Cerebellar nuclear complex (tissue), 1 donor: Measurements from ENCODE around the gene NPBWR2.
"Not testable (repeated sequence)": the region's sequence is repeated elsewhere in the genome, so short reads cannot be mapped to it uniquely, and the experiment has no call there.

Source experiments
- DNase-seq, 2 experiments: peaks; one replicate each; lab custom pipeline; 2025; lab: John Stamatoyannopoulos, UW

NPBWR2 gene

DNA sequence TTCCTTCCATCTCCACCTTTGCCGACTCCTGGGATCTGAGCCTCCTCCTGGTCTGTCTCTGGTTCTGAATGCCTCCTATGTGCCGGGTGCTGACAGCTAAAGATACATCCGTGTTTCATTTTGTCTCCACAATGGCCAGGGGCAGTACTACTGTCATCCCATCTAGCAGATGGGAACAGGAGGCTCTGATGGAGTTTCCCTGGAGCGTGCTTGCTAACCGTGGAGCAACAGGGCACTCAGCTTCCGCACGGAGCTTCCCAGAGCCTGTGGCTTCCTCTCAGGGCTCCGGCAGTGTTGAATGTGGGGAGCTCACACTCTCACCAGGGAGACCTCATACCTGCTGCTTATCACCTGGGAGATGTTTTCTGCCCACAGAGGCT, 11.9 kb upstream of the NPBWR2 start:
- DNase-seq: no peak

DNA sequence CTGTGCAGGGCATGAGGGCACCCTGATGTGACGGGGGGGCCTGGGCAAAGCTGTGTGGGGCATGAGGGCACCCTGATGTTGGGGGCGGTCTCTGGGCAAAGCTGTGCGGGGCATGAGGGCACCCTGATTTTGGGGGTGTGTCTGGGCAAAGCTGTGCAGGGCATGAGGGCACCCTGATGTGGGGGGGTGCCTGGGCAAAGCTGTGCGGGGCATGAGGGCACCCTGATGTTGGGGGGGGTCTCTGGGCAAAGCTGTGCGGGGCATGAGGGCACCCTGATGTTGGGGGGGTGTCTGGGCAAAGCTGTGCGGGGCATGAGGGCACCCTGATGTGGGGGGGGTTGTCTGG, 10.0 kb upstream of the NPBWR2 start:
- not testable (repeated sequence) for DNase-seq

DNA sequence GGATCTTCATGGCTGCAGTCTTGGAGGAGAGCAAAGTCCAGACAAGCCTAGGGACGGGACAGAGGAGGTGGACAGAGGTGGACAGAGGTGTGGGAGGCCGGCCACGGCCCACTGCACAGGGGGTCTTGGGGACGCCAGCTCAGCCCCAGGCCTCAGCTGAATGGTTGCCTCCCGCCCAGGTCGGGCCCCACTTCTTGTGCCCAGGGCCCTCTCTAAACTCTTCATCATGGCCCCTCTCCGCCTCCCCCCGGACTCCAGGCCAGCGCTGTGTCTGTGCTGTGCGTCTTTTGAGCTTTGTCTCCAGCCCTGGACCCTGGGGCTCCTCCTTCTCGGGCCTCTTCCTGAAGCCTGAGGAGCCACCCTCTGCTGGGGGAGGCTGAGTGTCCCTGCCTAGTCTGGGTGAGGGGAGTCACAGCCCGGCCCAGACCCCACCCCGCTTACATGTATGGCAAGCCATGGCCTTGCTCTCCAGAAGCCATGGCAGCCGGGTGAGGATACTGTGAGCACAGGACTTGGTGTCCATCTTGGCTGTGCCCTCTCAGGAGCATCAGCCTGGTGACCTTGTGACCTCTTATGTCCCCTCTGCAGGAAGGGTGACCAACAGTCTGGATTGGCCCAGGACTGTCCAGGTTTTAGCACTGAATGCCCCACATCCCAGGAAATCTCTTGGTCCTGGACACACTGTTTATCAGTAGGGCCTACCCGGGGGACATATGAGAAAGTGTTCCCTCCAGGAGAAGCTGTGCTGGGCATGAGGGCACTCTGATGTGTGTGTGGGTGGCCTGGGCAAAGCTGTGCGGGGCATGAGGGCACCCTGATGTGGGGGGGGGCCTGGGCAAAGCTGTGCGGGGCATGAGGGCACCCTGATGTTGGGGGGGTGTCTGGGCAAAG, 9.4 kb upstream of the NPBWR2 start:
- no peak for DNase-seq

DNA sequence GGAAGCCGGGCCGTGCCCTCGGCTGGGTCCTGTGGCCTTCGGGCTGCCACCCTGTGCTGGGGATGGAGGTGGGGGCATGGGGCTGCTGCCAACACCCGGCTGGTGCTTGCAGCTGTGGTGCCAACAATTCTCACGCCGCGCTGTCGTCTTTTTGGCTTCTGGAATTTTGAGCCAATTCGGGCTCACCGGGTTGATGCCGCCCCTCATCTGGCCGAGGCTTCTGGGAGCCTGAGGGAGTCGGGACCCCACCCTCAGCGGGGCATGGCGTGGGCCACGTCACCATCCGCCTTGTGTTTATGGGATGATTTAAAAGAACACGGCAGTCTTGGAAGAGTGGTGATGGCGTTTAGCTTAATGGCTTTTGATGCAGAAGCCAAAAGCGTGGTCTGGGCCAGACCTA, 8.7 kb upstream of the NPBWR2 start:
- no peak for DNase-seq

DNA sequence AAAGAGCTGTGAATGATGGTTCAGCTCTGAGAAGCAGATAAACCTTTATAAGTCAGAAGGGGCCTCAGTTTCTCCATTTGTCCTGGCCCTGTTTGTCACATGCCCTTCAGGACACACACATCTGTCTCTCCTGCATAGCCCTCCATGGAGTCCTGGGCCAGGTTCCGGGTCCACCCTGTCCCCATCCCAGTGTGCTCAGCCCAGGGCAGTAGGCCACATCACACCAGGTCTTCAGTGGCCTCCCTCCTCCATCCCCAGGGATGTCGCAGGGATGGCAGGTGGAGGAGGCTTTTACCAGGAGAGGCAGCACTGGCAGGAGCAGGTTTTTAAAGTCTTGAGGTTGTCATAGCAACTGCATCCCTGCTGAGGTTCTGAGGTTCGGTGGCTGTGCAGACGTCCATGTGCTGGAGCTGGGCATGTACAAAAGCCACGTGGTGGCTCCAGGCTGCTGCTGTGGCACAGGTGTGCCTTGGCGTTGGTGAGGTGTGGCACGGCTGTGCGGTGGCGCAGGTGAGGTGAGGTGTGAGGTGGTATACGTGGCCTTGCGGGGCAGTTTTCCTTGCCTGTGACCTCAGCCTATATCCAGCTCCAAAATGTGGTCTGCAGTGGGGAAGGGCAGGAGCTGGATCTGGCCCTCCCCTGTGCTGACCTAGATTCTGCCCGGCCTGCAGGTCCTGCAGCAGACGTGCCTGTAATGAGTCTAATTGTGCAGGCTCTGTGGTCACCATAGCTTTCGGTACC, 8.0 kb upstream of the NPBWR2 start:
- DNase-seq: peak; percentile 55 to 83

DNA sequence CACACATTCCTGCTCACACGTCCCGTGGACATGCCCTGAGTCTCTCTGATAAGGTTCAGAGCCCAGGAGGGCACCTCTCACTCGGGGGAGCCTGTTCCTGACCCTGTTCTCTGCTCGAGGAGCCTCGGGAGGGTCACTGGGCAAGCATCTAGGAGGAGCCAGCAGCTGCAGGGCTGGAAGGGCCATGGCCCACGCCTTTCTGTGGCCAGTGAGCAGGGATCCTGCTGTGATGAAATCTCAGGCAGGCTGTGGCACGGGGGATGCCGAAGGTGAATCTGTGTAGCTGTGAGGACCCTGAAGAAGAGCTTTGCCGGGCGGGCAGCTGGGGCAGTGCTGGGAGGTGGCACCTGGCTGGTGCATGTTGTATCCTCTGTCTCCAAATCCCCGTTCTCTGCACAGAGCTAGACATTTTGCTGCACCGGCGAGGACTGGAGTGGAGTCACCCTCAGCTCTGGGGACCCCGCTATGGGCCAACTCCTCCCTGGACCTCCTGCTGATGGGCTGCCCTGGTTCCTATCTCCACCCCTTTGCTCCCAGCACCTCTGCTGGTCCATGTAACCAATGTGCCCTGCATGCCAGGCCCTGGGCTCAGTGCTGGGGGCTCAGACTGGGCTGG, 7.1 kb upstream of the NPBWR2 start:
- no peak for DNase-seq

DNA sequence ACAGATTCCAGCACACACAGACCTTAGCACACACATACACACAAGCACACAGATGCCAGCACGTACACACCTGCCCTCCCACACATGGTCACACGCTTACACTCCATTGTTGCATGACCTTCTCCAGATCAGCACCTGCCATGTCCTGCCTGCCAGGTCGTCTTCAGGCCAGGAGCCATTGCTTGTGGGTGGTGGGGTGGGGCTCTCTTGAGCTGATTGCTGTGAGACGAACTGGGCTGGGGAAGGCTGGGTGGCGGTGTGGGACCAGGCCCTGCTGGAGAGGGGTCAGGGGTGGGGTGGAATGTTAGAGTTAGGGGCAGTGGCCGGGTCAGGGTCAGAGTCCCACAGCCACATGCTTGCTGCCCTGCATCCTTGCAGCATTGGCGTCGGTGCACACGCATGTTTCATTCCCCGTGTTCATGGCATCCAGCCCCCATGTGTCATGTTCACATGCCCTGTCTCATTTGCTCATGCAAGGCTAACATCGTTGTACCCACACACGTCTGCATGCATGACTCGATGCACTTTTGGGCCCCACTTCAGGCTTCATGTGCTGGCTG, 6.5 kb upstream of the NPBWR2 start:
- no peak for DNase-seq

DNA sequence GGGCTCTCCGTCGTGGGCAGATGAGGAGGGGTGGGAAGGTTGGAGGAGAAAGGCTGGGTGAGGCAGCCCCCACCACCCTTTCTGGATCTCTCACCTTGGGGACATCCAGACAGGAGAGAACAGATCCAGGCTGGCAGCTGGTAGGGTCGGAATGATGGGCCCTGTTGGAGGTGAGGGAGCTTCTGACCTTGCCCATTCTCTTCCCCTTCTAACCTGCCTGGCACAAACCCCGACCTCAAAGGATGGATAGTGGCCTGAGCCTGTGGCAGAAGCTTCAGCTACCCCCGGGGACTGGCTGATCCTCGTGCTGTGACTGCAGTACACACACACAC, 6.0 kb upstream of the NPBWR2 start:
- DNase-seq: no peak

DNA sequence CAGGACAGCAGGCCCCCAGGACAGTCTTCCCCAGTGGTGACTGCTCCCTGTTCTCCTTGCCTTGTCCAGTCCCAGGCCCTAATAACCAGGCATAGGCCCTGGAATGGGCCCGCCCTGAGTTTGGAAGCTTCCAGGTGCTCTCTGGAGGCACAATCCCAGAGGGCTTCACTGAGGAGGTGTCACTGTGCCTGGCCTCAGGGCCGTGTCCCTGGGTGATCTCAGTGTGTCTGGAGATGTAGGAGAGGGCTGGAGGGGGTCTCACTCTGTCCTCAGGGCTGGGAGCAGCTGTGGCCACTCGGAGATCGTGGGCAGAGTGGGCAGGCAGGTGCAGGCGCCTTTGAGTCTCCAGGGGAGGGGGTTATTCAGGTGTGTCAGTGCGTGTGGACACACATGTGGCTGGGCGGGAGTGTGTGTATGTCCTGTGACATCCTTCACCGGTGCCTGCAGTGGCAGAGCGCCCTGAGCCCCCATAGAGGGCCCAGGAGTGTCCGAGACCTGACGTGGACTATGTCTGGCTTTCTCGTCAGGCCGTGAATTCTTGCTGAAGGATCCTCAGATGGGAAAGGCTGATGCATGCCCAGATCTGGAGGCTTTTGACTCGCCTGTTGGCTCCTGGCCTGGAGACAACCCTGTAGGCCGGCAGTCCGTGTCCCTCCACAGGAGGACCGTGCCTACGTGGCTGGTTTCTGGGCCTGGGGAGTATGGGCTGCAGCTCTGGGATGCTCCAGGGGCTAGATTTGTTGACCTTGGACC, 5.5 kb upstream of the NPBWR2 start:
- DNase-seq: no peak

DNA sequence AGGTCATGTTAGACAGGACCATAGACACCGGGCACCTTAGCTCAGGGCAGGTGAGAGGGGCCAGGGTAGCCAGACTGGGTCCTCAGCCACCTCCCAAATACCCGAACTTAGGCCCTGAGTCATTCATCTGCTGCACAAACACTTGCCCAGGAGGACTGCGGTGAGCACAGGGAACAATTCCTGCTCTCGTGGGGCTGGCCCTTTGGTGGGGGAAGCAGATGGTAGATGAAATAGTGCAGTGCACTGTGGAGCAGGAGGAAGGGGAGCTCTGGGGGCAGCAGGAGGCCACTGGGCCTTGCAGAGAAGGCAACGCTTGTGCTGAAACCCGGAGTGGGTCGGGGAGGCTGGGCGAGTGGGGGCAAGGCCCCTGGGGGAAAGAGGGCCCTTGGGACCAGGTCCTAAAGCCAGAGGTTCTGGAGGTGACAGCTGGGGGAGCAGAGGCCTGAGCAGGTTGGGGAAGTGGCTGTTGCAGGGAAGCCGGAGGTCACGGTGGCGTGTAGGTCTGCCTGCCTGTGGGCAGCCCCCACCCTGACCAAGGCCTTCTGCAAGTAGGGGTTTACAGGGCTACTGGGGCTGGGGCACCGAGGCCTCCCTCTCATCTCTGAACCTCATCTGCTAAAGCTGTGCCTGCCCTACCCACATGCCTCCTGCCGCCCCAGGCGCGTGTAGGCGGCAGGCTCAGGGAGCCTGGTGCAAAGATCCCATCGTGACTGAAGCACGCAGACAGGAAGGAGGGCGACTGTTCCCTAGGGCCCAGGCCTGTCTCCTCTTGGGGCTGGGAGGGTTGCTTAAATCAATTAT, 4.7 kb upstream of the NPBWR2 start:
- DNase-seq: no peak

DNA sequence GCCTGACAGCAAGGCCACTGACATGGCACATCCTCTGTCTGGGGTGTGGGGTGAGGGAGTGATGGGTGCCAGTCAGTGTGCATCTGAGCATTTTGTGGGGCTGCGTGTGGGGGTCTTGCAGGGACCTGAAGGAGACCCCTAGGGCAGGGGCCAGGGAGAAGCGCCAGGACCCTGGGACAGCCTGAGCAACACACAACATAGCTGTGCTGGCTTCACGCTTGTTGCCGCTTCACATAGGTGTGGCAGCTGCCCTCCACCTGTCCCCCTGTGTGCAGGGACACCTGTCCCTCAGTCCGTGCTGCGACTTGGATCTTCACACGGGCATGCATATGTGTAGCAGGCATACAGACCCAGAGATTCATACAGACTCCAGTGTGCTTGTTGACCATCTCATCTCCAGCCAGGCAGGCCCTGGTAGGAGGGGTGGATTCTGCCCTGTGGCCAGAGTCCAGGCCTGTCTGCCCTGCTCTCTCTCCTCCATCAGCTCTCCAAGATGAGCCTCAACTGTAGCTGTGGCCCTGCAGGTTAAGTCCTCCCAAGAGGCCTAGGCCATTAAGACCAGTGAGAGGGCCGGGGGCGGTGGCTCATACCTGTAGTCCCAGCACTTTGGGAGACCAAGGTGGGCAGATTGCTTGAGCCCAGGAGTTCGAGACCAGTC, 3.2 kb upstream of the NPBWR2 start:
- no peak for DNase-seq

DNA sequence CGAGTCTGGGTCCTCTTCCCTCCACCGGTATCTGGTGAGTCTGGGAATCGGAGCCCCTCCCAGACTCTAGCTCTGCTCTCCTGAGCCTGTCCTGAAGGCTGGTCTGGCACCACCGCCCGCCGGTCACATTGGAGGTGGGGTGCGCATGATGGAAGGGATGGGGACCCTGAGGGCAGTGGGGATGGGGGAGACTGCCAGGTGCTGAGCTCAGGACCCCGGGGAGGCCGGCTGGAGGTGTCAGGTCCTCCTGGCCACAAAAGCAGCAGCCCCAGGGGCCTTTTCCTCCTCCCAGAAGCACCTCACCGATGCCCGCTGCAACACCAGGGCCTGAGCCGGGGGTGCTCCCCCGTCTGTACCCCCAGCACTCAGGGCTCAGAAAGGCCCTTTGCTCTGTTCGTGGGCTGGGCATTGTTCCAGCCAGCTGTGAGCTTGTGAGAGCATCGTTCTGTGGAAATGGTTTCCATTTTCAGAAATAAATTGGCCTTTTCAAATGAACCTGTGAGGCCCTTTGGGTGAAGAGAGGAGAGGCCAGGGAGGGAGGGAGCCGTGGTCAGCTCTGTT, 2.5 kb upstream of the NPBWR2 start:
- no peak for DNase-seq

DNA sequence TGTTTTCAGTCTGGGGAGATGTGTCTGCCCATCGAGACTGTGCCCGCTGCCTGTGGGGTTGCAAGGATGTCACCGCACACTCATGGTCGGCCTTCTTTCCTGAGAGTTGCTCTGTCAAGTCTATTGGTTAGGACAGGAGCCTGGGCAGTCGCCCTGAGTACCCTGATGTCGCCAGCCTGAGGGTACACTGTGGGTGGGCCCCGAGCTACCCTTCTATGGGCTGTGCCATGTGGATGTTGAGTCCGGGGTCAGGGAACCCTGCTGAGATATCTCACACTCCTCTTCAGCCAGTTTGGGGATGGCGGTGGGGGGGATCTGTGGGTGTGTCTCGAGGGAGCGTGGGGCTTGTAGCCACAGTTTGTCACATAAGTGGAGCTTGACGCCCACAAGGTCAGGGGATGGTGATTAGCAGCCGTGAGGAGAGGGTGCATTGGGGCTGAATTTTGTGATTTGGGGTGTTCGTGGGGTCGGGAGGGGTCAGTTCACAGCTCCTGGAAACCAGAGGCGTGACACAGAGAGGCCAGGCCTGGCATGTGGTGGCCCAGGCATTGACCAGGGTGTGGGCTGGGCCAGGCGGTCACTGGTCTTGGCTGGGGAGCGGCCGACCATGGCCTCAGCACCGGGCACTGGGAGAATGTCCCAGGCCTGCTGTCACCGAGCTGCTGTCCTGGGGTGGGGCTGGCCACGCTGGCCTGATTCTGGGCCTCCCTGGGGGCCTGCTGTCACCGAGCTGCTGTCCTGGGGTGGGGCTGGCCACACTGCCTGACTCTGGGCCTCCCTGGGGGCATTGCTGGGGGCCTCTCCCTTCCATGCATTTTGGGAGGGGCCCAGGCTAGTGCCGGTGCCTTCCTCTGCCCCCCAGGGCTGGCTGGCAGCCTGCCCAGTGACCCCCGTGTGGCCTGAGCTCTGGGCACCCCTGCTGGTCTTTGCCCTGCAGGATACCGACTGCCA, 1.6 kb upstream of the NPBWR2 start:
- no peak for DNase-seq

DNA sequence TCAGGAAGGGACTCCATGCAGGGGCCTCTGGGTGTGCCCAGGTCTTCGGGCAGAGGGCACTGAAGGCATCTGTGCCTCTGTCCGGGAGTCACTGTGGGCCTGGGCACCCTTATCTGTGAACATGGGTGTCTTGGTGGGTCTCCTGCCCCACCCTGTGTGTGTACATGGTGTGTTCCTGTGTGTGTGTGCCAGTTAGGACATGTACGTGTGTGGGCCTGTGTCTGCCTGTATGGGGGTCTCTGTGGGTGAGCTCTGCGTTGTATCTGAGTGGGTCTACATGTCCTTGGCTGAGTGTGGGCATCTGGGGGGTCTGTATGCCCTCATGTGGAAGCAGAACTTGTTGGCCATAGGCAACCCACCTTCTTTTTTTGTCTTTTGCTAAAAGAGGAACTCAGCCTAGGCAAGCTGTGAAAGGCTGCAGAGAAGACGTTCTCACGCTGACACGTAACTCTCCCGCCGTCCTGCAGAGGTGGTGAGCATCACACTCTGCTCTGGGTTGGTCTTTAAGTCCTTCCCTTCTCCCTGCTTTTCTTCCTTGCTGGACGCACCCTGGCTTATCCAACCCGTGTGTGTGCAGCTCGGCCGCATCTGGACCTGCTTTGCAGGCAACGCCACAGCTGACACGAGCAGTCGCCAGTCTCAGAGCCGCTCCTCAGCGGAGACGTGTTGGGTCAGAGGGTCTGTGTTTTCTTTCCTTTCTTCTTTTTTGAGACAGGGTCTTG, 532 bp upstream of the NPBWR2 start:
- DNase-seq: no peak

DNA sequence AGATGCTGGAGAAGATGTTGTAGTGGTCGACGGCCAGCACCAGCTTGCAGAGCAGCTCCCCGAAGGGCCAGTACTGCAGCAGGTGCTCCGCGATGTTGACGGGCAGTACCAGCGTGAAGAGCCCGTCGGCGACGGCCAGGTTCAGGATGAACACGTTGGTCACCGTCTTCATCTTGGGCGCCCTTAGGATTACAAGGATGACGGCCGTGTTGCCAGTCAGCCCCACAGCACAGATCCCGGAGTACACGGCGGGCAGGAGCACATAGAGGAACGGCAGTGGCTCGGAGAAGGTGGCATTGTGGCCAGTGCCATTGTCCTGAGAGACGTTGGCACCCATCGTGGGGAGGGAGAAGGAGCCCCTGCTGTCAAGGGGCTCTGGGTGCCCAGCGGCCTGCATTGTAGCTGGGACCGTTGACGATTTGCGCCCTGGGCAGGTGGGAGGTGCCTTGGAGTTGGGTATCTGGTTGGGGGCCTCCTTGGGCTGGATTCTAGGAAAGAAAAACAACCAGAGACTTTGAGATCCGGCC, 867 bp downstream of the NPBWR2 start:
- no peak for DNase-seq

DNA sequence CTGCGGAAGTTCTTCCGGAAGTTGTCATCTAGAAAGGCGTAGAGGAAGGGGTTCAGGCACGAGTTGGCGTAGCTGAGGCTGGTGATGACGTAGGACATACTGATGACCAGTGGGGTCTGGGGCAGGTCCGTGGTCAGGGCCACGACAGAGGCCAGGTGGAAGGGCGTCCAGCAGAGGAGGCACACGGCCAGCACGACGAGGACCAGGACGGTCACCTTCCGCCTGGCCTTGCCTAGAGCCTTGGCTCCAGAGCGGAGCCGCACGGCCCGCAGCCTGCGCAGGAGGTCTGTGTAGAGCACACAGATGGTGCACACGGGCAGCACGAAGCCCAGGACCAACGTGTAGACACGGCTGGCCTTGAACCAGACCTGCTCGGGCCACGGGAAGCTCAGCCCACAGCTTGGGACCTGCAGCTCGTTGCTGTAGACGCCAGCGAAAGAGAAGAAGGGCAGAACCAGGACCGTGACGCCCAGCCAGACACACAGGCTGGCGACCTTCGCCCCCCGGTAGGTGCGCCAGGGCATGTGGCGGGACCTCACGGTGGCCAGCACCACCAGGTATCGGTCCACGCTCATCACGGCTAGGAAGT, 1.4 kb downstream of the NPBWR2 start:
- no peak for DNase-seq

DNA sequence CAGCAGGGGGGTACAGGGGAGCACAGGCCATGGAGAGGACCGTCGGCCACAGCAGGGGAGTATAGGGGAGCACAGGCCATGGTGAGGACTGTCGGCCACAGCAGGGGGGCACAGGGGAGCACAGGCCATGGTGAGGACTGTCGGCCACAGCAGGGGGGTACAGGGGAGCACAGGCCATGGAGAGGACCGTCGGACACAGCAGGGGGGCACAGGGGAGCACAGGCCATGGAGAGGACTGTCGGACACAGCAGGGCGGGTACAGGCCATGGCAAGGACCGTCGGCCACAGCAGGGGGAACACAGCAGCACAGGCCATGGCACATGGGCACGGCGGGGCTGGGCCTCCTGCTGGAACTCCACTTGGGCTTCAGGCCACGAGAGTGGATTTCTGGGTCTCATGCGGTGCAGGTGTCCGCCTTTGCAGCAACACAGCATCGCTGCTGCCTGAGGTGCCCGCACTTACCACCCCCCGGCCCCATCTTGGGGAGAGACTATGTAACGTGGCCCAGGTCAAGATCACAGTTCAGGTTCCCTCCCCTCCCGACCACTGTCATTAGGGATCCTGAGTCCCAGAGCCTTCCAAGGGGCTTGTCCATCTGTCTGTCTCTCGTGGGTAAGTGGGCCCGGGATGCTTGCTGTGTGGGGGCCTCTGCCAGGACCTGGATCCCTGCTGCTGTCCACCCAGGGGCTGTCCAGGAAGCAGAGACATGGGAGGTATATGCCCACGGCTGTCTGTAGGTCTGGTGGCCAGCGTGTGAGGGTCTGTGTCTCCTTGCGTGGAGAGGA, 2.5 kb downstream of the NPBWR2 start:
- no peak for DNase-seq
